ENCODE measurements around the gene SEC24C.

The SEC24C gene

DNA sequence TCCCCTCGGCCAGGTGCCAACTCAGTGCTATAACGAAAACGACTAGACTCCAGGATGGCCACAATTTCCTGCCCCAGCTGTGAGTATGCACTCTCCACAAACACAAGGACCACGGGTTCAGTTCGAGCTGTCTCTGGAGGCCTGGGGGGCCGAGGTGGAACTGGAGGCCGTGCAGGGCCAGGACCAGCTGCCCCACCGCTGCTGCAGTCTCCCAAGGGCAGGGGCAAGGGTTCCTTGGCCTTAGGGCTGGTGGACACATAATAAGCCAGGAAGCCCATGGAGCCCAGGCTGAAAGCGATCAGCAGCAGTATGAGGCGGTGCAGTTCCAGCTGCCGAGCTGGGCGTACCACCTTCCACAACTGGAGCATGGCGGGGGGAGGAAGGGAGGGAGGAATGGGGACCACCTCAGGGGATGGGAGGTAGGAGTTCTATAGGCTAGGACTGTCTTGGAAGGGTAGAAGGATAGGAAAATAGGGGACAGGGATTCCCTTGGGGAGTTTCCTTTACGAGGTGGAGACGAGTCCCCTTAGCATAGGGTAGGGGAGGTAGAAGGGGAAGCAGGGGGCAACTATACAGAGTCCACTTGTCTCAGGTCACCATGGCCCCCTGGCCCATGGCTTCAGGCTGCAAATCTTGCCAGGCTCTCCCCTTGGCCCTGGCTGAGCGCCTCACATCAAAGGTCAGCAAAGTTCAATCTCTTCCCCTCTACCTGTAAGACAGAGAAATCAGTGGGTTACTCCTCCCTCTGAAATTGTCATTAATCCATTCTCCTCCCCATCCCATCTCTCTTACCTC, 64.0 kb downstream of the SEC24C start:
- Mint-ChIP-seq H3K4me3 (no peak overlapping the region), H3K27ac (no peak overlapping the region), H3K4me1 (peaks cover 27% of the 10 kb centered on the region), H3K9me3 (no peaks in the 10 kb centered on the region), H3K27me3 (ENCODE audit: low read depth, poor library complexity) (no peaks in the 10 kb centered on the region), H3K36me3 (ENCODE audit: low read depth) (peaks cover 49% of the 10 kb centered on the region)
- DNase-seq = no peak
- TF ChIP-seq, protein P1, sequence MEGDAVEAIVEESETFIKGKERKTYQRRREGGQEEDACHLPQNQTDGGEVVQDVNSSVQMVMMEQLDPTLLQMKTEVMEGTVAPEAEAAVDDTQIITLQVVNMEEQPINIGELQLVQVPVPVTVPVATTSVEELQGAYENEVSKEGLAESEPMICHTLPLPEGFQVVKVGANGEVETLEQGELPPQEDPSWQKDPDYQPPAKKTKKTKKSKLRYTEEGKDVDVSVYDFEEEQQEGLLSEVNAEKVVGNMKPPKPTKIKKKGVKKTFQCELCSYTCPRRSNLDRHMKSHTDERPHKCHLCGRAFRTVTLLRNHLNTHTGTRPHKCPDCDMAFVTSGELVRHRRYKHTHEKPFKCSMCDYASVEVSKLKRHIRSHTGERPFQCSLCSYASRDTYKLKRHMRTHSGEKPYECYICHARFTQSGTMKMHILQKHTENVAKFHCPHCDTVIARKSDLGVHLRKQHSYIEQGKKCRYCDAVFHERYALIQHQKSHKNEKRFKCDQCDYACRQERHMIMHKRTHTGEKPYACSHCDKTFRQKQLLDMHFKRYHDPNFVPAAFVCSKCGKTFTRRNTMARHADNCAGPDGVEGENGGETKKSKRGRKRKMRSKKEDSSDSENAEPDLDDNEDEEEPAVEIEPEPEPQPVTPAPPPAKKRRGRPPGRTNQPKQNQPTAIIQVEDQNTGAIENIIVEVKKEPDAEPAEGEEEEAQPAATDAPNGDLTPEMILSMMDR (IDR thresholded peaks at IDR 0.05) = no peak

DNA sequence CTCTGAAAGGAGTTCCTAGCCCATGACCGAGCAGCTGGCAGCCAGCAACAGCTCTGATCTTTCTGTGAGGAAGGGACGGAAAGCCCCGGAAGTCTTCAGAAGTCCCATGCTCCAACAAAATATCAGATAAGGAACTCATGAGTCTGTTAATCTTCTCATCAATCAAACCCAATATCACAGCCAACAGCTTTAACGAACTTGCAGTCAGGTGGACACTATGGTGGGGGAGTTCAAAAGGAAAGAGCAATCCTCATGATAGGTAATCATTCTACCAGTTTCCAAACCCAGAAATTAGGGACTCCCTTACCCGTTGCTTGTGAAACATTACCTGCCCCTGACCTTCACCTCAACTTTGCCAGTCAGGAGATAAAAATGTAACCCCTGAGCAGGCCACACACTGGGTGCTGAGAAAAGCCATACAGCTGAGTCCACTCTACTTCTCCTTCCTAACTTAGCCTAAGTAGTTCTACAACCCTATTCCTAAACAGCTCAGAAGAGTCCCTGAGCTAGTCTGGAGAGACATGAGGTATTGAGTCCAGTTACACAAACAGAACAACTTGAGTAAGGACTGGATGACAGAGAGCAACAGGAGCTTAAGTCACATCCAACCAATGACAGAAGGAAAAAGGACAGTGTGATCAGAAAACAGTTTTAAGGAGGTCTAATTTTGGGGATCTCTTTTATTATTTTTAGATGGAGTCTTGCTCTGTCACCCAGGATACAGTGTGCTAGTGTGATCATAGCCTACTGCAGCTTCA, 65.1 kb downstream of the SEC24C start:
- no peak for DNase-seq
- TF ChIP-seq, protein P1 (IDR thresholded peaks at IDR 0.05) = no peak
- Mint-ChIP-seq H3K27ac (no peak overlapping the region), H3K4me1 (peaks cover 27% of the 10 kb centered on the region), H3K27me3 (ENCODE audit: low read depth, poor library complexity) (no peaks in the 10 kb centered on the region), H3K36me3 (ENCODE audit: low read depth) (peaks cover 39% of the 10 kb centered on the region), H3K9me3 (no peaks in the 10 kb centered on the region), H3K4me3 (peak overlapping the region; percentile 86)

- Mint-ChIP-seq H3K36me3 (ENCODE audit: low read depth) (peaks cover 37% of the 10 kb centered on the region), H3K4me3 (peak overlapping the region; percentile 86), H3K27me3 (ENCODE audit: low read depth, poor library complexity) (no peaks in the 10 kb centered on the region), H3K9me3 (no peaks in the 10 kb centered on the region), H3K4me1 (peaks cover 27% of the 10 kb centered on the region), H3K27ac (no peak overlapping the region)
- TF ChIP-seq, protein P1 (IDR thresholded peaks at IDR 0.05) = no peak
- DNase-seq = no peak
Observed at GRCh38 chr10:73810358-73810734, 66.2 kb downstream of the SEC24C start.

- H3K9me3 Mint-ChIP-seq = no peaks in the 10 kb centered on the region
Observed at GRCh38 chr10:73810735-73811465, 66.7 kb downstream of the SEC24C start.

DNA sequence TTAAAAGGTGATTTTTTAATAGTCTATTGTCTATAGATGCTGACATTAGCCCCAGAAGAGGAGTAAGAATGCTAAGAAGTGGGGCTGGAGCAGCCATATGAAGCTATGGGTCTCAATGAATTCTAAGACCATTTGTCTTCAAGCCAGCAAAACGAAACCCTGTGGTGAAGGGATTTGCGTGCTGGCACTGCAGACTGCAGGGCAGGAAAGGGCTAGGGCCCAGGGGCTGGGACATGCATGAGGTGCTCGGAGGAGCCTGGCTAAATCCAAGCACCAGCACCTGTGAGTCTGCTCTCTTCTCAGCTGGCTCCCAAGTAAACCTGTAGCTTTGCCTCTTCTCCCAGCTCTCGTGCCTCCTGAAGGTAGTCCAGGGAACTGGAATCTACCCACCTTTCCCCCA, 68.5 kb downstream of the SEC24C start:
- peak overlapping the region; percentile 31 for H3K27ac Mint-ChIP-seq
- H3K4me1 Mint-ChIP-seq = peaks cover 27% of the 10 kb centered on the region
- no peak for DNase-seq
- H3K4me3 Mint-ChIP-seq = peak overlapping the region; percentile 82
- H3K36me3 Mint-ChIP-seq (ENCODE audit: low read depth) = peaks cover 21% of the 10 kb centered on the region
- H3K9me3 Mint-ChIP-seq = no peaks in the 10 kb centered on the region
- no peaks in the 10 kb centered on the region for H3K27me3 Mint-ChIP-seq (ENCODE audit: low read depth, poor library complexity)
- TF ChIP-seq, protein P1 (IDR thresholded peaks at IDR 0.05) = no peak

More at GRCh38 chr10:73810735-73811465, 66.7 kb downstream of the SEC24C start:
- Mint-ChIP-seq H3K4me3 (peak overlapping the region; percentile 86), H3K27me3 (ENCODE audit: low read depth, poor library complexity) (no peaks in the 10 kb centered on the region), H3K27ac (no peak overlapping the region), H3K4me1 (peaks cover 27% of the 10 kb centered on the region), H3K36me3 (ENCODE audit: low read depth) (peaks cover 34% of the 10 kb centered on the region)
- DNase-seq = peak; percentile 51
- TF ChIP-seq, protein P1 (IDR thresholded peaks at IDR 0.05) = no peak
